K562 (cell line): ENCODE measurements around the gene ENSA. TPM values are rescaled to one million over a fixed set of nuclear protein-coding genes. Genes with fewer than 3 reads are reported as not detected.
A peak's percentile ranks its signal among the peaks of the same experiment; 100 is the strongest.

Experiments
- ATAC-seq: fragments of 200-7000 bp; cut with Tn5 transposase; 3 replicates; pipeline ENCODE4 v1.9.1; 2020; ENCODE audit warnings: moderate library complexity
- BruUV-seq: library from RNA; stranded (reverse); fragments of 400-500 nt; replicated peaks from 2 replicates; lab custom pipeline; 2021; lab: Mats Ljungman, UMichigan
- CTCF ChIA-PET: fragments of 300-600 bp; formaldehyde crosslinking; extraction: SDS; loops from one replicate; lab custom pipeline; 2021; ENCODE audit warnings: low intra/inter-chr PET ratio; lab: Yijun Ruan, JAX
- POLR2A ChIA-PET: fragments of 300-600, 350-650 bp; sonication (Branson Sonifier 250); formaldehyde crosslinking; extraction: SDS; loops from one replicate; lab custom pipeline; 2021; ENCODE audit warnings: antibody characterized with exemption, inconsistent platforms; lab: Yijun Ruan, JAX
- DNase-seq, 4 experiments: peaks; one replicate each; pipeline versions ENCODE4 v3.0.0 to v3.0.0-alpha.2; 2011 to 2018; ENCODE audit warnings: low spot score in 3 of 4, mixed read lengths in 3 of 4; ENCODE audit errors: extremely low read depth in 1 of 4
- FAIRE-seq: peaks from 2 replicates; lab custom pipeline; 2011; peaks lifted over from hg19 to GRCh38; lab: Jason Lieb, UNC
- H2AFZ ChIP-seq: 2 replicates; pipeline ENCODE4 v1.6.0; 2011; ENCODE audit warnings: low read depth, low read length, control low read depth, inconsistent platforms
- H3K27ac ChIP-seq: fragments of 200-600 bp; 3 replicates; pipeline ENCODE4 v1.8.0; 2011; ENCODE audit warnings: low read depth, mild to moderate bottlenecking, control low read depth, inconsistent platforms, low read length, moderate library complexity, mixed read lengths; ENCODE audit errors: extremely low read depth
- H3K27me3 ChIP-seq, 2 experiments: fragments of 300-600 bp in 1 of 2; 2 replicates in 1 of 2; 3 replicates in 1 of 2; pipeline versions ENCODE4 v1.6.0 to v1.8.0; 2011; ENCODE audit warnings: inconsistent platforms in 2 of 2, low read length in 2 of 2, mild to moderate bottlenecking in 1 of 2, mixed read lengths in 1 of 2, moderate library complexity in 1 of 2; ENCODE audit not compliant: control insufficient read depth in 2 of 2, insufficient read depth in 2 of 2
- H3K36me3 ChIP-seq: fragments of 300-600 bp; 3 replicates; pipeline ENCODE4 v1.8.0; 2011; ENCODE audit warnings: mild to moderate bottlenecking, low read length, inconsistent platforms; ENCODE audit not compliant: control insufficient read depth, insufficient read depth
- H3K4me1 ChIP-seq, 2 experiments: fragments of 200-600 bp in 1 of 2; replicated peaks in 1 of 2; 2 replicates in 1 of 2; 3 replicates in 1 of 2; pipeline versions ENCODE4 v1.5.1 to v1.8.0; 2011; ENCODE audit warnings: inconsistent platforms in 2 of 2, low read length in 2 of 2, mild to moderate bottlenecking in 1 of 2, mixed read lengths in 1 of 2, moderate library complexity in 1 of 2; ENCODE audit not compliant: control insufficient read depth in 2 of 2, insufficient read depth in 2 of 2
- H3K4me2 ChIP-seq: 2 replicates; pipeline ENCODE4 v1.6.1; 2011; ENCODE audit warnings: low read length, control low read depth, inconsistent platforms, mixed read lengths; ENCODE audit not compliant: insufficient read depth
- H3K4me3 ChIP-seq: fragments of 200-600 bp; sonication (generic), shearing (Covaris generic); 2 replicates; pipeline ENCODE4 v1.5.1; 2016; ENCODE audit warnings: control low read depth, inconsistent platforms
- H3K79me2 ChIP-seq: fragments of 200-600 bp; 3 replicates; pipeline ENCODE4 v1.8.0; 2011; ENCODE audit warnings: low read length, inconsistent platforms; ENCODE audit not compliant: control insufficient read depth, insufficient read depth
- H3K9ac ChIP-seq, 2 experiments: 2 replicates each; pipeline versions ENCODE4 v1.6.0 to v1.6.1; 2011; ENCODE audit warnings: low read depth in 2 of 2, low read length in 2 of 2, control low read depth in 1 of 2, inconsistent platforms in 1 of 2, mild to moderate bottlenecking in 1 of 2, mixed read lengths in 1 of 2; ENCODE audit not compliant: insufficient read depth in 1 of 2
- H3K9me1 ChIP-seq: one replicate; pipeline ENCODE4 v1.6.0; 2011; ENCODE audit warnings: inconsistent platforms, mild to moderate bottlenecking, low read length, moderate library complexity; ENCODE audit not compliant: control insufficient read depth, insufficient read depth
- H3K9me3 ChIP-seq: replicated peaks from 2 replicates; pipeline ENCODE4 v1.5.1; 2011; ENCODE audit warnings: low read depth, low read length, inconsistent platforms; ENCODE audit not compliant: control insufficient read depth, insufficient read depth
- H4K20me1 ChIP-seq: replicated peaks from 2 replicates; pipeline ENCODE4 v1.6.1; 2011; ENCODE audit warnings: low read length, inconsistent platforms, mixed read lengths; ENCODE audit not compliant: control insufficient read depth, insufficient read depth
- CEBPG ChIP-seq, 3 experiments: fragments of 200-800 bp in 1 of 3; sonication (Bioruptor generic) in 1 of 3; sonication (generic) in 1 of 3; formaldehyde crosslinking in 1 of 3; IDR thresholded peaks in 2 of 3; conservative IDR thresholded peaks in 1 of 3; 2 replicates each; pipeline versions ENCODE4 v1.6.1 to v1.8.0; 2016 to 2022; ENCODE audit warnings: missing compliant biosample characterization in 2 of 3, missing genetic modification characterization in 2 of 3, mild to moderate bottlenecking in 1 of 3, missing genetic modification reagents in 1 of 3
- POLR2A ChIP-seq: fragments of 450-650 bp; conservative IDR thresholded peaks from 2 replicates; pipeline ENCODE4 v1.6.1; 2016
- POLR2AphosphoS2 ChIP-seq: IDR thresholded peaks from 2 replicates; pipeline ENCODE4 v1.6.1; 2012; ENCODE audit warnings: low read length, improper control_type of control experiment
- POLR2AphosphoS5 ChIP-seq: IDR thresholded peaks from 2 replicates; pipeline ENCODE4 v1.6.1; 2011; ENCODE audit warnings: mild to moderate bottlenecking, low read depth, low read length, moderate library complexity; ENCODE audit not compliant: control insufficient read depth, insufficient read depth
- POLR2B ChIP-seq: fragments of 450-650 bp; IDR thresholded peaks from 2 replicates; pipeline ENCODE4 v1.6.1; 2018; ENCODE audit warnings: low read depth; ENCODE audit not compliant: partially characterized antibody
- RBM39 ChIP-seq: fragments of 200-400 bp; formaldehyde crosslinking; optimal IDR thresholded peaks from 2 replicates; pipeline ENCODE3; 2018; ENCODE audit warnings: low read depth, low read length
- SUPT5H ChIP-seq: fragments of 450-650 bp; IDR thresholded peaks from 2 replicates; pipeline ENCODE4 v1.6.1; 2016
- ZNF280A ChIP-seq: fragments of 450-650 bp; IDR thresholded peaks from 2 replicates; pipeline ENCODE4 v1.6.1; 2018; ENCODE audit warnings: mild to moderate bottlenecking, low read depth; ENCODE audit not compliant: partially characterized antibody
- ZNF707 ChIP-seq: fragments of 250-450 bp; sonication (Bioruptor Pico); conservative IDR thresholded peaks from 2 replicates; pipeline ENCODE4 v1.8.0; 2022; ENCODE audit warnings: inconsistent platforms, mild to moderate bottlenecking, moderate library complexity
- WGBS: fragments of 100-300 bp; shearing (Covaris generic); methylation state at CpG from one replicate; pipeline ENCODE4 v1.1.6; 2016; ENCODE audit warnings: low coverage, mixed read lengths; ENCODE audit not compliant: insufficient coverage; ENCODE audit errors: missing lambda C conversion rate; 5-methylcytosine and 5-hydroxymethylcytosine counted together
- in situ Hi-C: fragments of 300-500 bp; cut with MboI; formaldehyde crosslinking; loops from 4 replicates; pipeline ENCODE4 v1.15.0; 2018; ENCODE audit warnings: inconsistent platforms, mixed read lengths
- intact Hi-C: fragments of 100-400 bp; cut with micrococcal nuclease; formaldehyde crosslinking; loops from 2 replicates; pipeline ENCODE4 v1.14.2; 2022
- polyA plus RNA-seq, 8 experiments: library from polyadenylated mRNA; depleted of rRNA in 4 of 8; stranded (reverse) in 5 of 8; unstranded in 3 of 8; fragments of >200 nt; fragmentation: Nextera tagmentation in 2 of 8; fragmentation: Illumina TruSeq in 1 of 8; extraction: Ambion mirVana in 2 of 8; extraction: Trizol in 1 of 8; gene quantifications; 2 replicates each; pipeline versions ENCODE4 v1.2.1 to v1.2.3, GENCODE V29; 2011 to 2014; ENCODE audit warnings: inconsistent platforms in 1 of 8, missing spikeins in 1 of 8
- total RNA-seq, 7 experiments: library from RNA; depleted of rRNA in 6 of 7; stranded (reverse); fragments of >200 nt in 6 of 7; fragmentation: Illumina TruSeq in 2 of 7; extraction: Trizol in 2 of 7; gene quantifications; 2 replicates each; pipeline versions ENCODE4 v1.2.1 to v1.2.3, GENCODE V29; 2011 to 2021; ENCODE audit warnings: low replicate concordance in 1 of 7
- TF ChIP-seq, protein P1 (sequence below): fragments of 250-450 bp; sonication (Bioruptor Pico); IDR thresholded peaks from 2 replicates; pipeline ENCODE4 v1.5.0; 2021; ENCODE audit warnings: mild to moderate bottlenecking, moderate library complexity

The ENSA gene
- total and polyA plus RNA-seq, 9 of the 15 experiments (the other 6 are each of a cell fraction or from before 2014, with no cell fraction given) = 68.1 to 605 (median 188) TPM

- TF ChIP-seq RBM39 = no peak
- TF ChIP-seq, protein P1, sequence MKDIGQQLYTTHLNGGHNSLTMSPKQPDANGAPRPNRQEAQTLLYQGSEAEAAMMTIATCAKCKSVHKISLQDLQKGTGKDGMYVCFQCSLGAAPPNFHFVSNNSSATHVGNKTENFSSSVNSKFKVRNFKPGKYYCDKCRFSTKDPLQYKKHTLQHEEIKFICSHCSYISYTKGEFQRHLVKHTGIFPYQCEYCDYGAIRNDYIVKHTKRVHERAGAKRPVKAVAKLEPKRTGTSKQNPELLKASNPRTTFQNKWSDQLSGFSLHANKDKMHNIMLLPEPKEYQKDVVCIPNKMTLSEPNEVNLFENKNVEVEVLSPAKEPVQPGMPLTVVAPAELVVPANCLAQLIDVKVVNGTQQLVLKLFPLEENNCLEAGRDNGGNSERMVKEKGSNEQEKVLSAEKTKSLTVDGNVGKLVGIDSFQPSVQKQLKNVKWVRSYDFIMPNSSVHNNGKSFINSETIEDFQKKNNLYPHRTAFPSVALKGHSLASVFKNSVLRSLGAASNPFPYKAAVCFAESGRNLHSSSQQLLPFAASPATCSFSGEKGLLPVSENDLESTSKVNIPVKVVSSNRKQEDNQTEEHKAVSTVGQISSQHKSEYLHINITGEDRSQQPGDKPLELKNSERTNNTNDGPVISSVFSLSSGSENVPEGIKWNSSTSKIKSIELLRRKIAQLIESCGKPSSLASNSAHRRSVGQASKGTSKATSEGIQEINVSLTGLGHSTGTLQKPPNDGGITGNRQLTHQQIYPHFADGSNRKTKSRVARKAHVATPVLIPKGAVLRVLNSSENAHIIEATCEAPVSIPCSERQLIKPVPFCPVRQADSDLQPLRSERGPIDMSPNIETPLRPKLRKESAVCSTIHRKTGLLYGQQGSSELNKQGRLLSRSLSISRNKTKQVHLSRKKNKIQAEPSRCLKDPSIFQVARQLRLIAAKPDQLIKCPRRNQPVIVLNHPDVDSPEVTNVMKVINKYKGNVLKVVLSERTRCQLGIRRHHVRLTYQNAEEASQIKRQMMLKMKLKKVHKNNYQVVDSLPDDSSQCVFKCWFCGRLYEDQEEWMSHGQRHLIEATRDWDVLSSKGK = no peak
- TF ChIP-seq ZNF707 = no peak
- 0 out of 2 replicates have a peak, but pooled peaks have one; percentile 4 for TF ChIP-seq POLR2AphosphoS2
Observed at GRCh38 chr1:150621497-150622302, 7.7 kb downstream of the ENSA start (continued).

DNA sequence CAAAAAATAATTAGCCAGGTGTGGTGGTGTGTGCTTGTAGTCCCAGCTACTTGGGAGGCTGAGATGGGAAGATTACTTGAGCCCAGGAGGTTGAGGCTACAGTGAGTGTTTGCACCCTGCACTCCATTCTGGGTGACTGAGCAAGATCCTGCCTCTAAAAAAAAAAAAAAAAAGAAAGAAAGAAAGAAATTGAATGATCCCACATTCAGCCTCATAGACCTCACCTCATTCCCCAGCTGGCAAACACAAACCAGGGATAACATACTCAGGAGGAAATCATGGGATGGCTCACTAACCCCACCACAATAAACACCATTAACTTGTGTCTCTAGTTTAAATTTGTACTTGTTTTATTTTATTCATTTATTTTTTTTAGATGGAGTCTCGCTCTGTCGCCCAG is 8.5 kb downstream of the ENSA start:
- no peaks in the 10 kb centered on the region for H3K27me3 ChIP-seq
- DNase-seq (no peak), FAIRE-seq (no peak), ATAC-seq (no peak)
- no peak overlapping the region for H2AFZ ChIP-seq
- peaks cover 27 to 45% of the 10 kb centered on the region in 2 experiments for H3K4me1 ChIP-seq
- ChIA-PET POLR2A (interaction anchor here (1.0 to 3.2 kb wide), 5 partner anchors 9 to 113 kb away, joined by 3 to 32 read pairs (median 16); partner anchors contain the start of genes ENSA and MCL1), CTCF (interaction anchor here (1.1 to 1.5 kb wide), 3 partner anchors 58 to 193 kb away, joined by 3 to 6 read pairs (median 3); no protein-coding TSS in a partner anchor)
- H4K20me1 ChIP-seq = no peaks in the 10 kb centered on the region
- intact Hi-C loops (loop anchor here (1.0 to 10.0 kb wide), 3 partner anchors 60 to 304 kb away; partner anchors contain the start of genes SETDB1 and TARS2), in situ Hi-C loops (no loop called here)
- no peak overlapping the region for H3K9ac ChIP-seq
- TF ChIP-seq POLR2A (peak; percentile 55), SUPT5H (peak; percentile 59), POLR2AphosphoS5 (0 out of 2 replicates have a peak, but pooled peaks have one; percentile 15), POLR2B (peak; percentile 44), ZNF280A (peak; percentile 5), CEBPG (CRISPR knock-in tag; IDR thresholded peaks at IDR 0.05) (no peak), CEBPG (tag; conservative IDR thresholded peaks at IDR 0.05 in 1 of 2, IDR thresholded peaks at IDR 0.05 in 1 of 2) (no peak)
- H3K4me3 ChIP-seq = no peak overlapping the region
- no peak overlapping the region; the same call in 2 of the 3 replicates for H3K27ac ChIP-seq
- no peaks in the 10 kb centered on the region for H3K9me3 ChIP-seq
- BruUV-seq = no TSS peak
- peaks cover 27% of the 10 kb centered on the region for H3K79me2 ChIP-seq
- no peak overlapping the region for H3K4me2 ChIP-seq
- H3K36me3 ChIP-seq = peaks cover 83% of the 10 kb centered on the region
- 100% methylated on average over 2 of the region's 2 CpGs for WGBS
- H3K9me1 ChIP-seq = no peaks in the 10 kb centered on the region
